ENCODE results near the gene TDP2. TPM values are rescaled to one million over a fixed set of nuclear protein-coding genes. Genes with fewer than 3 reads are reported as not detected.

The TDP2 gene
- total and polyA plus RNA-seq, 9 of the 15 experiments (the other 6 are each of a cell fraction or from before 2014, with no cell fraction given) = 27.7 to 60.1 (median 31.8) TPM

- peak; percentile 90 for TF ChIP-seq REST (IDR thresholded peaks at IDR 0.05; ENCODE audit: borderline replicate concordance)
- TF ChIP-seq REST (CRISPR knock-in tag; IDR thresholded peaks at IDR 0.05; ENCODE audit: low read depth) = no peak
- no peak for TF ChIP-seq SIX5 (IDR thresholded peaks at IDR 0.05; ENCODE audit: borderline replicate concordance in 1 of 2, insufficient read depth in 1 of 2, low read depth in 1 of 2, low read length in 2 of 2)
- TF ChIP-seq ZKSCAN1 (IDR thresholded peaks at IDR 0.05; ENCODE audit: low read depth, low read length) = no peak
- TF ChIP-seq ZNF124 (CRISPR knock-in tag; IDR thresholded peaks at IDR 0.05) = no peak
- no peak for TF ChIP-seq HDAC3 (IDR thresholded peaks at IDR 0.05; ENCODE audit: borderline replicate concordance, partially characterized antibody)
- TF ChIP-seq HNRNPLL (IDR thresholded peaks at IDR 0.05; ENCODE audit: low read depth, low read length, poor library complexity, severe bottlenecking) = no peak
- peak; percentile 28; the same call in 1 of the 2 replicates for TF ChIP-seq SMAD4 (CRISPR knock-in tag; conservative IDR thresholded peaks at IDR 0.05)
- no peak for TF ChIP-seq ZSCAN32 (CRISPR knock-in tag; IDR thresholded peaks at IDR 0.05)
- TF ChIP-seq ZNF24 (IDR thresholded peaks at IDR 0.05) = no peak
- TF ChIP-seq TRIM28 (IDR thresholded peaks at IDR 0.05) = no peak
- 0 out of 2 replicates have a peak, but pooled peaks have one; percentile 10 for TF ChIP-seq ESRRA (IDR thresholded peaks at IDR 0.05; ENCODE audit: borderline replicate concordance, low read depth)
- TF ChIP-seq PHF21A (IDR thresholded peaks at IDR 0.05; ENCODE audit: borderline replicate concordance, low read depth) = no peak
- no peak for TF ChIP-seq ZNF717 (CRISPR knock-in tag; IDR thresholded peaks at IDR 0.05)
- no peak for TF ChIP-seq RFX7 (CRISPR knock-in tag; IDR thresholded peaks at IDR 0.05)
- peak; percentile 44 for TF ChIP-seq POLR2A (conservative IDR thresholded peaks at IDR 0.05)
- no peak for TF ChIP-seq TCFL5 (CRISPR knock-in tag; conservative IDR thresholded peaks at IDR 0.05)
- no peak for TF ChIP-seq HOXB6 (CRISPR knock-in tag; IDR thresholded peaks at IDR 0.05; ENCODE audit: borderline replicate concordance)
- TF ChIP-seq C11orf30 (IDR thresholded peaks at IDR 0.05; ENCODE audit: low read depth) = peak; percentile 96
- TF ChIP-seq RHOXF2B (CRISPR knock-in tag; conservative IDR thresholded peaks at IDR 0.05) = no peak
- peak; percentile 79 for TF ChIP-seq CTBP1 (IDR thresholded peaks at IDR 0.05; ENCODE audit: borderline replicate concordance)
These were observed 7.8 kb downstream of the TDP2 start (continued) for GRCh38 chr6:24658573-24659560.
